Stimulated activated naive CD8-positive, alpha-beta T cell treated with anti-CD3 and anti-CD28 coated beads, Interleukin-15, Interleukin-2, amounts not matched to agents 100 U/mL and 50 U/mL, for 24 hours (primary cell): ENCODE results near the gene CNR2.
A peak's percentile ranks its signal among the peaks of the same experiment; 100 is the strongest.
"Not testable (repeated sequence)": the region's sequence is repeated elsewhere in the genome, so short reads cannot be mapped to it uniquely, and the experiment has no call there.

Experiments used
- ATAC-seq: fragments of 150-1000 bp; cut with Tn5 transposase; one replicate; pipeline ENCODE4 v1.10.0; 2021
- DNase-seq: peaks from one replicate; pipeline ENCODE4 v3.0.0; 2021

The CNR2 gene

DNA sequence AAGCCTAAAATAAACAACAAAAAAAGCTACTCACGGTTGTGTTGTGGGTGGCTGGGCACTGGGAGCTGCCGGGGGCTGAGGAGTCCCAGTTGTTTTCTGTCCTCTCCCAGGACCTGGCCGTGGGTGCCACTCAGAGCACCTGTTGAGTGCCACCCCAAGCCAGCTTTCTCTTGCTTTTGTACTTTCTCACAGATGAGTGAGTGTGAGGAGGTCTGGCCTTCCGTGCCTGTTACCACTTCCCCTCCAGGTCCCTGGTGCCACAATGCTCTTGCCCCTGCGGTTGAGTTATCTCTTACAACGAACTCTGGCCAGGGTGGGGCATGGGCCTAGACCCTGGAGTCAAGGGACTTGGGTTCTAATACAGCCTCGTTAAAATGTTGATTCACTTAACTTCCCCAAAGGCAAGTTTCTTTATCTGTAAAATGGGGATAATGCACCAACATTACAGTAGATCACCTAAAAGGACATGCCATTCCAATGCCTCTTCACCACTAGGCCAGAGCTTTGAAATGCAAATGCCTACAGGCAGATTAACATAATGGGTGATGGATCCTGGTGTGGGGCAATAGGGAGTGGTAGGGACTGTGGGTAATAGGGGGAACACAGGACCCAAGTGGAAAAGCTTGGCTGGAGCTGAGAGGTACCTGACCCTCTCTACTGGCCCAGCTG, at the start of gene CNR2:
Gene CNR2, minus strand, starts transcription at position 151 of the 669 bp plus-strand sequence. CDS start 37,745 bp downstream, outside the sequence.
- ATAC-seq (no peak), DNase-seq (no peak)

GRCh38 chr1:23960291-23961020, 47.3 kb upstream of the CNR2 start:
- no peak for DNase-seq
- no peak for ATAC-seq

DNA sequence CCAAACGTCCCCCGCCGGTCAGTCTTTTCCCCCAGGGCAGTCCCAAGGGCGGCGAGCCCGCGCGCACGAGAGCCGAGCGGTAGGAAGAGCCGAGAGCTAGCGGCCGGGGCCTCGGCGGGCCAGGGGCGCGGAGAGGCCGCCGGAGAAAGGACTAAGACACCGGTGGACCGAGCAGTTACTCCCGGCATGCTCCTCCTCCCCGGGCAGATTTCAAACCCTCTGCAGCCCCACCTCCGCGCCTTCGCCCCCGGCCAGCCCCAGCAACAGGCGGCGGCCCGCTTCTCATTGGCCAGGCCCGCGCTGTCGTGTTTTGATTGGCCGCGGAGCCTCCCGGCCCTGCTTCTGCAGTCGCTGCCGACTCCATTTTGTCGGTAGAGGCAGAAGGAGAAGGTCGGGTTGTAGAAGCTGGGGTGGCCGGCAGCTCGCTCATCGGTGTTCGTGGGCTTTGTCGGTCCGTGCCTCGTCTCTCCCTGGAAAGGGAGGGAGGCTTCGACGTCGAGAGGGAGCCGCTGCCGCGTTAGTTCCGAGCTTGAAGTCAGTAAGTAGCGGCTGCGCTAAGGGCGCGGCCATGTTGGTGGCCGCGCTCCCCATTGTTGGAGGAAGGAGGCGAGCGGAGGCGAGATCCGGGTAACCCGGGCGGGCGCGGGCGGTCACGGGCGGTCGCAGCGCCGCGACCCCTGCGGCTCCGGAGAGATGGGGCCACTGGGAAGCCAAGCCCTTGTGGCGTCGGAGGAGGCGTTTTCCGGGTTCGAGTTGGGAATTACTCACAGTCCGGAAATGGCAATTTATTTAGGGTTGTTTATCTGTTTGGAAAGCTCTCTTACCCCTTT, 46.5 kb upstream of the CNR2 start, which contains the start of gene PNRC2:
Gene PNRC2, plus strand, starts transcription at position 368 of the 830 bp plus-strand sequence. CDS start 1,630 bp downstream, outside the sequence.
- DNase-seq, result peak; percentile 96
- ATAC-seq, result peak; percentile 93

DNA sequence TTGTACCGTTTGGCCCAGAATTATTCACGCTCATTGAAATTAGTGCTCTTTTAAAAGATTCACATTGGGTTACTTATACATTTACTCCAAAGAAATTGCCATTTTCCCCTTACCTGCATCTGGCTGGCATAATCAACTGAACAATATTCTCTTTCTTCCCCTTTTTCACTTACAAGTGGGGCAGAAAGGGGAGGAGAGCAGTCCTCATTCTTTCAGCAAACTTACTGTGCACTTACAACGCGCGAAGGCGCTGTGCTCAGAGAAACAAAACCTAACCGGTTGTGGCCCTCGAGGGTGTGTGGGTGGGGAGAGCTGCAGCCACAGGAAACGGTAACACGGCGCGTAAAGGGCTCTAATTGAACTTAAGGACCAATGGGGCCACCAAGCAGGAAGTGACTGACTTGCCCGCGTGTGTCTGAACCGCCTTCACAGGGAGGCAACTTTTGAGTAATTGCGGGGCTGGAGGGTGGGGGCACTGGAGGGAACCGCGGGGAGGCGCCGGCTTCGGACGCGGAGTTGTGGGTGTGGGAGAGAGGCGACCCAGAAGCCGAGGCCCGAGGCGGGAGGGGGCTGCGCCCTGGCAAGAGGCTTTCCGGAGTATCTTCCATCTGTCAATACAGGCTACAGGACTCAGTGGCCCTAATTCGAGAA, 45.8 kb upstream of the CNR2 start:
- peak; percentile 84 for ATAC-seq
- DNase-seq, result peak; percentile 92

- not testable (repeated sequence) for DNase-seq, ATAC-seq
Observed at GRCh38 chr1:23958040-23958809, 45.1 kb upstream of the CNR2 start.

DNA sequence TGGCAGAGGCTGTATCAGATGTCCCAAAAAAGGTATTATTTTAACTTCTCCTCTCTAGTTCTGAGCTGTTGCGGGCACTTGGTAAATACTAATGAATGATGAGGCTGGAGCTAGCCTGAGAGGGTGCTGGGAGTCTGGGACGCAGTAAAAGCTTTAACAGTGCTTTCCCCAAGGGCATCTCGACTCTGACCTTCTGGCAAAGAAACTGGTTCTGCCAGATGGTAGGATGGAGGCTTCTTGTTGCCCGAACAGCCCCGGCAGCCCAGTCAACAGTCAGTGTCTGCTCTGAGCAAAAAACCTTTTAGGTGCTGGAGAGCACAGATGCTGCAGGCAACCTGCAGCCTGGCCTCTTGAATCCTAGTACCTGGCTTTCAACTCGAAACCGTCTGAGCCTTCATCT, 43.9 kb upstream of the CNR2 start:
- DNase-seq (no peak), ATAC-seq (no peak)

DNA sequence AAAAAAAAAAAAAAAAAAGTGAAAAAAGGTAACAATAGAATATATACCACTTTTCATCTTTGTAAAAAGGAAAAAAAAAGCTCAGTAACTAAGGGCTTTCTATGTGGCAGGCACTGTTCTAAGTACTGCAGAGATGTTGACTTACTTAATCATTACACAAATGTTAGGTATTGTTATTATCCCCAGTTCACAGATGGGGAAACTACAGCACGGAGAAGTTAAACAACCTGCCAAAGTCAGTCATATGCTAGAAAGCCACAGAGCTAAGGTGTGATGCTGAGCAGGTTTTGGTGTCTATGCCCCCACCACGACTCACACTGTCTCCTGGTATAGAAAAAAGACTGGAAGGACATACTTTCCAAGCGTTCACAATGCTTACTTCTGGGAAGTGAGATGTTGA, 39.9 kb upstream of the CNR2 start:
- no peak for DNase-seq
- no peak for ATAC-seq

DNA sequence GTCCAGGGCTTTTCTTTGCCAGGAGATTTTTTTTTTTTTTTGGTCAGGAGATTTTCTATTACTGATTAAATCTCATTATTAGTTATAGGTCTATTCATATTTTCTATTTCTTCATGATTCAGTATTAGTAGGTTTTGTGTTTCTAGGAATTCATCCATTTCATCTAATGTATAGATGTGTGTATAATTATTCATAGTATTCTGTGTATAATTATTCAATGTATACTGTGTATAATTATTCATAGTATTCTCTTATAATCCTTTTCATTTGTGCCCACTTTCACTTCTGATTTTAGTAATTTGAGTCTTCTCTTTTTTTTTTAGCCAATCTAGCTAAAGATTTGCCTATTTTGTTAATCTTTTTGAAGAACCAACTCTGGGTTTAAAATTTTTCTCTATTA, 34.2 kb upstream of the CNR2 start:
- DNase-seq (no peak), ATAC-seq (no peak)

DNA sequence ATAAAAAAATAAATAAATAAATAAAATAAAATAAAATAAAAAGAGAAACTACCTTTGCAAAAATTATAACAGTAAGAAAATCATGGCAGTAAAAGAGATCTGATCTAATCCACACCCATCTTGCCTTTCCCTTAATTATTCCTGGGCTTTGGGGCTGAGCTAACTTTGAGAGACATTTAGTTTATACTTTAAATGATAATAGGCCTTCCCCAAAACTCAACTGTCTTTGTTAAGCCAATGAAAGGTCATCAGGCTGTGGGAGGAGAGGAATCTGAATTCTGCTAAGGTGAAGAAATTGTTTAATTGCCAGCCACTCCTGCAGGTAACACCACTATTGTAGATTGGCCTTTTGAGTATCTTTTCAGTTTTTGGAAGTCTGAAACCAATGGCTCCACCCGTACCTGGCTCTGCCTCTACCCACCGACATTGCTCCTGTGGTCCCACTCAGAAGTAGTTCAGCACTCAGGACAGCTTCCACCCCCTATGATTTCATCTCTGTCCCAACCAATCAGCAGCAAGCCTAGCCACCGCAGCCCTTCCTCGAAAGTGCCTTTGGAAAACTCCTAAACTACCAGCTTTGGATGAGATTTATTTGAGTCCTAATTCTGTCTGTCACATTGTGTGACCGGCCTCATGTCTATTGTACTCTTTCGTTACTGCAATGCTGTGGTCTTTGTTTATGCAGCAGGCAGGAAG, 23.5 kb upstream of the CNR2 start:
- DNase-seq, result no peak
- ATAC-seq, result no peak

- ATAC-seq, result no peak
- DNase-seq, result no peak
Observed at GRCh38 chr1:23931491-23931880, 18.3 kb upstream of the CNR2 start.

GRCh38 chr1:23930861-23931490, 17.8 kb upstream of the CNR2 start:
- DNase-seq, result no peak

DNA sequence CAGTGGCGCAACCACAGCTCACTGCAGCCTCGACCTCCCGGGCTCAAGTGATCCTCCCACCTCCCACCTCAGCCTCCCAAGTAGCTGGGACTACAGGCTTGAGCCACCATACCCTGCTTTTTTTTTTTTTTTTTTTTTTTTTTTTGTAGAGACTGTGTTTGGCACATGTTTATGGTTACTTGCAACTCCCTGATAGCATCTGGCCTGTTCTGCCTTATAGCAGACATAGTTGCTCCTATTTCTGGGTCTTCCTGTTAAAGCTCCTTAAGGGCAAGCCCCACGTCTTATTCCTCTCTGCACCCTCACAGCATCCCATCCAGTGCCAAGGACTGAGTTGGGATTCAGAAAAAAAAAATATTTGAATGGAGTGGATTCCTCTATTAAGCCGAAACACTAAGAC, 17.1 kb upstream of the CNR2 start:
- no peak for DNase-seq

More at GRCh38 chr1:23930861-23931490, 17.8 kb upstream of the CNR2 start:
- no peak for ATAC-seq

DNA sequence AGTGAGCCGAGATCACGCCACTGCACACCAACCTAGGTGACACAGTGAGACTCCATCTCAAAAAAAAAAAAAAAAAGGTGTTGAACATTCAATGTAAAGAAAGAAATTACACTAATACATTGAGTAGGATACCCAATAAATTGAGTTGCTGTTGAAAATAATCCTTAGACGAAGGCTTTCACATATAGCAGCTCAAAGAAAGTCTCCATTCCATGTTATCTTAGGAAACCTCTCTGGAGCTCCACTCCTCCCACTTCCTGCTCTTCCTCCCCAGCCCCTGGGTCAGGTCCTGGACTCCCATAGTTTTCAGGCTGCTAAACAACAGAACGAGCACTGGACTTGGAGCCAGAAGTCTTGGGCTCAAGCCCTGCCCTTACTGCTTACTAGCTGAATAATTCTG, 15.6 kb upstream of the CNR2 start:
- ATAC-seq (no peak), DNase-seq (no peak)

More for the DNA sequence above, 17.1 kb upstream of the CNR2 start:
- ATAC-seq, result no peak

- DNase-seq (no peak), ATAC-seq (no peak)
Observed at GRCh38 chr1:23927097-23927496, 13.9 kb upstream of the CNR2 start.

DNA sequence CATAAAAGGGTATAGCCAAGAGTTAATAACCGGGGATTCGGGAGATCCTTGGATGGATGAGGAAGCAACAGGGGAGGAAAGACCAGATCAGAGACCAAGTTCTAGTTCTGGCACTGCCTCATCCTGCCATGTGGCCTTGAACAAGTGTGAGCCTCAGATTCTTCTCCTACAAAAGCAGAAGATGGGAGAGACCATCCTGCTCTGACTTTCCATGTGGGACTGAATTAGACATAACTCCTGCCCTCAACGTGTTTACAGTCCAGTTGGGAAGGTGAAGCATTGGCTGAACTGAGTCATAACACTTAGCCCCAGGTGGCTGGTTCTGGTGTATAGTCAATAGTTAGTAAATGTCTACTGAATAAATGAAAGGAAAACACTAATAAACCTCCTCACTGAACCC, 12.1 kb upstream of the CNR2 start:
- DNase-seq (no peak), ATAC-seq (no peak)

- no peak for DNase-seq
- no peak for ATAC-seq
Observed at GRCh38 chr1:23924601-23925000, 11.4 kb upstream of the CNR2 start.

- no peak for ATAC-seq
- DNase-seq, result no peak
Observed at GRCh38 chr1:23923592-23924499, 10.7 kb upstream of the CNR2 start.

- DNase-seq, result no peak
Observed at GRCh38 chr1:23922321-23922943, 9.3 kb upstream of the CNR2 start.

More at GRCh38 chr1:23922321-23922943, 9.3 kb upstream of the CNR2 start:
- no peak for ATAC-seq
